Nephron (organoid): ENCODE results near the gene SLC35C1.

Source experiments
- H3K27ac Mint-ChIP-seq, 3 experiments: 2 replicates each; pipeline ENCODE4 v1.8.0; 2020; ENCODE audit warnings: mixed read lengths in 3 of 3, mild to moderate bottlenecking in 2 of 3, moderate library complexity in 1 of 3
- H3K27me3 Mint-ChIP-seq: 2 replicates; pipeline ENCODE4 v1.8.0; 2021; ENCODE audit warnings: low read depth, mild to moderate bottlenecking, moderate library complexity, mixed read lengths
- H3K36me3 Mint-ChIP-seq: 2 replicates; pipeline ENCODE4 v1.8.0; 2020; ENCODE audit warnings: low read depth, mixed read lengths
- H3K4me1 Mint-ChIP-seq: 2 replicates; pipeline ENCODE4 v1.8.0; 2020; ENCODE audit warnings: mixed read lengths
- H3K4me3 Mint-ChIP-seq, 3 experiments: 2 replicates each; pipeline ENCODE4 v1.8.0; 2020; ENCODE audit warnings: mild to moderate bottlenecking in 3 of 3, mixed read lengths in 3 of 3, moderate library complexity in 2 of 3
- H3K9me3 Mint-ChIP-seq: 2 replicates; pipeline ENCODE4 v1.8.0; 2020; ENCODE audit warnings: mixed read lengths
- CTCF ChIP-seq, 3 experiments: fragments of 200-600 bp; sonication (generic); IDR thresholded peaks; one replicate each; pipeline ENCODE4 v1.5.0; 2021; ENCODE audit warnings: antibody characterized with exemption in 3 of 3; ENCODE audit not compliant: unreplicated experiment in 3 of 3

The SLC35C1 gene

GRCh38 chr11:45860348-45860747 lies 55.4 kb downstream of the SLC35C1 start:
- TF ChIP-seq CTCF (IDR thresholded peaks at IDR 0.05; ENCODE audit: unreplicated experiment in 3 of 3) = no peak
- peak overlapping the region in 1 of 3 experiments; percentile 42 for H3K4me3 Mint-ChIP-seq
- peaks cover 60% of the 10 kb centered on the region for H3K36me3 Mint-ChIP-seq
- no peaks in the 10 kb centered on the region for H3K27me3 Mint-ChIP-seq
- H3K27ac Mint-ChIP-seq = peak overlapping the region; percentile 92 to 98 (median 97)
- H3K9me3 Mint-ChIP-seq = no peaks in the 10 kb centered on the region
- H3K4me1 Mint-ChIP-seq = peaks cover 53% of the 10 kb centered on the region

GRCh38 chr11:45860764-45861510 lies 56.0 kb downstream of the SLC35C1 start:
- Mint-ChIP-seq H3K36me3 (peaks cover 65% of the 10 kb centered on the region), H3K27me3 (no peaks in the 10 kb centered on the region), H3K4me3 (no peak overlapping the region), H3K27ac (peak overlapping the region; percentile 51 to 98 (median 97)), H3K9me3 (no peaks in the 10 kb centered on the region), H3K4me1 (peaks cover 47% of the 10 kb centered on the region)
- TF ChIP-seq CTCF (IDR thresholded peaks at IDR 0.05; ENCODE audit: unreplicated experiment in 3 of 3) = no peak
